SIG-M5 (cell line): Measurements from ENCODE around the gene FURIN.
"Not testable (repeated sequence)": the region's sequence is repeated elsewhere in the genome, so short reads cannot be mapped to it uniquely, and the experiment has no call there.

Experiments
- DNase-seq: peaks from one replicate; lab custom pipeline; 2025; lab: John Stamatoyannopoulos, UW

FURIN gene

DNA sequence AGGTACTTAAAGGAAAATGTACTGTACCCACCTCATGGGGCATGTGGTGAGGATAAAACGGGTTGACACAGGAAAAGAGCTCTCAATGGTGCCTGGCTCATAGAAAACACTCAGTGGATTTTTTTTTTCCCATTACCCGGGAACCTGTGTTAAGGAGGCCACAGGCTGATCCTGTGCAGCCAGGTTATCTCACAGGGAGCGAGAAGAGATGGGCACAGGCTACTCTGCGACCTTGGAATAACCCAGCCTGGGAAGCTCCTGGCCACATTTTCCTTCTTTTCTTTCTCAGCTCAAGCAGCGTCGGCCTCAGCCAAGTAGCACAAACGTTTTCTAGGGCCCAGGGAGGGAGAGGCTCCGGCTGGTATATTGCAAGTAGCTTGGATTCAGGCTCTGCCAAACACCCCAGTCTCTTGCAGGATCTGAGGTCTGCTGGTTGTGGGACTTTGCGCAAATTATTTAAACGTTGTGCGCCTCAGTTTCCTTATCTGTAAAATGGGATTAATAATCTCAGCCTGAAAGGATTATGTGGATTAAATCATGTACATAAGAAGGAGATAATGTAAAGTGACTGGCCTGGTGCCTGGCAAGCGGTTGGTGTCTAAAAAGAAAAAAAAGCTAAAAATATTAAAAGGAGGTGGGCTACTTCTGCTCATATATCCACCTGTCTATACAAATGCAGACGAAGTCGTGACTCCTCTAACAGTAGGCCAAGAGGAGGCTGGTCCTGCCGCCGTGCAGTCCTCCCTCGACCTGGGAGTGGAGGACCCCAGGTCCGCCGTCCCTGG lies 2.2 kb downstream of the FURIN start:
- no peak for DNase-seq

DNA sequence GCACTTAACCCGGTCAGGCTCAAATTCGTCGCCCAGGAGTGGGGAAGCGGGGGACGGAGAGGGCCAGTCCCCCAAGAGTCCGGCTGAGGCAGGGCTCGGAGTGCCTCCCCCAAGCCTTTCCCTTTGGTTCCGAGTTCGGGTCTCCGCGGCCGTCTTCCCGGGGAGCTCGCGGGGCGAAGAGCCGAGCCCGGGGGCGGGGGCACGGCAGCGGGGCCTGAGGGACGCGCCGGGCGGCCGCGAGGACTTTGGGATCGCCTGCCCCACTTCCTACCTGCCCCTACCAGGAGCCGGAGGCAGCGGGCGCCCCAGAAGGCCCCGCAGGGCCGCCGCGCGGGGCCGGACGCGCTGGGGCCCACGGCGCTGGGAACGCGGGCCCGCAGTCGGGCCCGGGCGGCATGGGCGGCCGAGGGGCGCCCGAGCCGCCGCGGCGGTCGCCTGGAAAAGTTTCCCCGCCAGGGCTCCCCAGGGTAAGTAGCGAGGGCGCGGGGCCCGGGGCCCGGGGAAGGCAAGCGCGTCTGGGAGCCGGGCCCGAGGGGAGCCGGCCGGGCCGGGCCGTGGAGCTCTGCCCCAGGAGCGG lies 2.8 kb downstream of the FURIN start:
- DNase-seq, result no peak

DNA sequence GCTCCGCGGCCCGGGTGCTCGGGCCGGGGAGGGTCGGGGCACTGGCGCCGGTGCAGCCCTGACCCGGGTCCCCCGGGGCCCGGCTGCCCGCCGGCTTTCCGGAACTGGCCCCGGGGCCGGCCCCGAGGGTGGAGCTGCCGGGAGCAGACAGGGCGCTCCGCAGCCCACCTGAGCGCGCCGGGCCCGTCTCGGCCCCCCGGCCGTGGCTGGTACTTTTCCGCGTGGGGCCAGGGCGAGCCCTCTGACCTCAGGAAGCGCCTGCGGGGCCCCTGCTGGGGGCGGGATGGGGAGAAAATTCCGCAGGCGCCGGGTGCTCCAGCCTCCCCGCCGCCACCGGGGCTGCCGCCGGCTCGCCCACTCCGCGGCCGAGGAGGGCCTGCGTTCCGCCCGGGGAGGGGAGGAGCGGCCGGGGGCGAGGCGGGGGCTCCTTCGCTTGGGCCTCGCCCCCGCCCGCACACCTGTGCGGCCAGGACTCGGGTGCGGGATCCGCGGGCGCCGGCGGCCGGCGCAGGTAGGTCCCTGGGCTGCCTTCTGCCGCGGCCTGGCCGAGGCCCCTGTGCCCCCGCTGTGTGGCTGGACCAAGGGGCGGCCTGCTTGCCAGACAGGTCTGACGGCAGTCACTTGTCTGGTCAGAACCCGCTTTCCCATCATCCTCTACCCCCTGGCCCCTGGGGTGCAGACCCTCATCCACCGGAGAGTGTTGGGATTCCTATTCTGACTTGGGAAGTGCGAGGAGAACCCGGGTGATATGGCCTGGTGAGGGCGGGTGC lies 3.5 kb downstream of the FURIN start:
- DNase-seq, result no peak

DNA sequence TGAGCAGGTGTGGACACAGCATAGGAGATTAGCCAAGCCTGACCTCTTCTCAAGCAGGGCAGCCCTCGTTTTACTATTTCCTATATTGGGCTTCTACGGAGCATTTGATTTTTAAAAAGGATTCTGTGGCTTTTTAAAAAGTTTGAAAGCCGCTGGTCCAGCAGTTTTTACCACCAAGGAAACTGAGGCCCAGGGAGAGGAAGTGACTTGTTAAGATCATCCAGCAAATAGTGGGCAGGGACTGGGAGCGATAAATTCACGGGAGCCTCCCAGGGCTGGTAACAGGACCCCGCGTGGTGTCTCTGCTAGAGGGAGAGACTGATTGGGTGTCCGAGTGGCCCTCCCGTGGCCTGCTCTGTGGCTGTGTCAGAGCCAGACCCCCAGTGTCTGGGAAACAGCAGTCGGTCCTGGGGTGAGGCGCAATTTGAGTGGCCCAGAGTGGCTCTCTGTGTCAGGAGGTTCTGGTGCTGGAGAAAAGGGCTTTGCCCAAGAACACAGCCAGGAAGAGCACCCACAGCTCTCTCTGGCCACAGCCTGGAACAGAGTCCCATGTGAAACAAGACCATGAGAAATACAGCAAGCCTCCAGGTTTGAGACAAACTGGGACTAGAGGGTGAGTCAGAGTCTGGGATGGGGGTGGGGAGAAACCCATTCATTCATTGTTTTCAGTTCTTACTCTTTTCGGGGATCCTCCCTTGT lies 4.2 kb downstream of the FURIN start:
- DNase-seq, result no peak

DNA sequence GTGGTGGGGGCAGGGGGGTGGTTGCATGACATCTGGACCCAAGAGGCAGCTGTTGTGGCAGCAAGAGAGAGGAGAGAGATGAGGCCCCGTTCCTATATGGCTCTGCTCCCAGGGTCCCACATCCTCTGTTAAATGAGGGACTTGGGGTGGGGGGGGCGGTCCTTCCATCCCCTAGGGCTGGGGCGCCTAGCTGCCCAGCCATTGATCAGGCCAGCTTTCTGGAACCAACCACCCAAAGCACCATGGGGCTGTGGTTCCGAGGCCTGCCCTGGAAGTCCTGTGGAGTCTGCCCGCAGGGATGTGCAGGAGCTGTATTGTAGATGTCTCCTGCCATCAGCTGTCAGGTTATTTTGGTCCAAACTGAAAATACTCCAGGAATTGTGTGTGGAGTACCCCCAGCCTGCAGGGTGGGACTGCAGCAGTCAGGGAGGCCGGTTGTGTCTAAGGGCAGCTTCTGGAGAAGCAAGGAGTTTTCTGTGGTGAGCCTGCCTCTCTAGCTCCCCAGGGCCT lies 5.2 kb downstream of the FURIN start:
- no peak for DNase-seq

DNA sequence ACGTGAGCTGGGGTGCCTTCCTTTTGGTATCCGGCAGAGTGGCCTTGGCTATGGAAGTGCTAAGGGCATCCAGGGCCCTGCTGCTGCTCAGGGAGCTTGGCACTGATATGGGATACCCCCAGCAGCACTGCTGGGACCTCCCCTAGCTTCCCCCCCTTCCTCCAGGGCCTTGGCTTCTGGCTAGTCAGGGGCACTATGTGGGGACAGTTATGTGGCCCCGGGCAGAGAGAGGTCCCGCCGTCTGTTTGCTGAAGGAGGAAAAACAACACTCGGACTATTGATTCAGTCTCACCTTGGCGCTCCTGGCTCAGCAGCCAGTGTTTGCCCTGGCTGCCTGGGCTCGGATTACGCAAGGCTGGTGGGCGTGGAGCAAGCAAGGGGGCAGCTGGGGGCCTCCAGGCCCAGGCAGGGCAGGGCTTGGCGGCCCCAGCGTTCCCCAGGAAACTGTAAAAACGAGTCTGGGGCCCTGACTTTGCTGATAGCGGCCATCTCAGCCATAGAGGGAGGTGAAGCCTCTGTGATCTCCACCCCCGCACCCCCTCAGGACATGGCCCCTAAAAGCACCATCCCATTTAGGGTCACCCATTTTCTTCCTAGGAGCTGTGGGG lies 5.7 kb downstream of the FURIN start:
- DNase-seq, result no peak

DNA sequence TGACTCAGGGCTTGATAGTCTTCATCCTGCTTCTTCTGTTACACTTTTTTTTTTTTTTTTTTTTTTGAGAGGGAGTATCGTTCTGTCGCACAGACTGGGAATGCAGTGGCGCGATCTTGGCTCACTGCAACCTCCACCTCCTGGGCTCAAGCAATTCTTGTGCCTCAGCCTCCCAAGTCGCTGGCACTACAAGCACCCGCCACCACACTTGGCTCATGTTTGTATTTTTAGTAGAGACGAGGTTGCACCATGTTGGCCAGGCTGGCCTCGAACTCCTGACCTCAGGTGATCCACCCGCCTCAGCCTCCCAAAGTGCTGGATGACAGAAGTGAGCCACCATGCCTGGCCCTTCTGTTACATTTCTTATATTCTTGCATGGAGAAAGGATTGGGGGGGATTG lies 6.6 kb downstream of the FURIN start:
- DNase-seq, result not testable (repeated sequence)

DNA sequence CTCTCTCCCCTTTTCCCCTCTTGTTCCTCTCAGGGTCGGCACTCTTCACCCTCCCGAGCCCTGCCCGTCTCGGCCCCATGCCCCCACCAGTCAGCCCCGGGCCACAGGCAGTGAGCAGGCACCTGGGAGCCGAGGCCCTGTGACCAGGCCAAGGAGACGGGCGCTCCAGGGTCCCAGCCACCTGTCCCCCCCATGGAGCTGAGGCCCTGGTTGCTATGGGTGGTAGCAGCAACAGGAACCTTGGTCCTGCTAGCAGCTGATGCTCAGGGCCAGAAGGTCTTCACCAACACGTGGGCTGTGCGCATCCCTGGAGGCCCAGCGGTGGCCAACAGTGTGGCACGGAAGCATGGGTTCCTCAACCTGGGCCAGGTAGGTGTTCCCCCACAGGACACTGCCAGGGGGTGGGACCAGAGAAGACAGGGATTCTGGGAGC lies 7.2 kb downstream of the FURIN start:
- DNase-seq, result no peak

DNA sequence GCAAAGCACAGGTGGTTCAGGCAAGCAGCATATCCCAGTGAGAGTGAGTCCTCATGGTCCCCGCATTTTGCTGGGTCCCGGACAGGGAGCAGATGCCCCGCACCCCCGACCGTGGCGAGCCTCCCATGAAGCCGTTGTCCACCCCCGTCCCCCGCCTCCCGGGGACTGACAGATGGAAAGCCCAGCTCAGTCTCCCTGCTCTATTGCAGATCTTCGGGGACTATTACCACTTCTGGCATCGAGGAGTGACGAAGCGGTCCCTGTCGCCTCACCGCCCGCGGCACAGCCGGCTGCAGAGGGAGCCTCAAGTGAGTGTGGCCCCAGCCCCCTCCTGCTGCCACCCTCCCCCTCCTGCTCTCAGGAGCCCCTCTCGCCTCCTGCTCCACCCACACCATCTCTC lies 7.7 kb downstream of the FURIN start:
- DNase-seq, result no peak

DNA sequence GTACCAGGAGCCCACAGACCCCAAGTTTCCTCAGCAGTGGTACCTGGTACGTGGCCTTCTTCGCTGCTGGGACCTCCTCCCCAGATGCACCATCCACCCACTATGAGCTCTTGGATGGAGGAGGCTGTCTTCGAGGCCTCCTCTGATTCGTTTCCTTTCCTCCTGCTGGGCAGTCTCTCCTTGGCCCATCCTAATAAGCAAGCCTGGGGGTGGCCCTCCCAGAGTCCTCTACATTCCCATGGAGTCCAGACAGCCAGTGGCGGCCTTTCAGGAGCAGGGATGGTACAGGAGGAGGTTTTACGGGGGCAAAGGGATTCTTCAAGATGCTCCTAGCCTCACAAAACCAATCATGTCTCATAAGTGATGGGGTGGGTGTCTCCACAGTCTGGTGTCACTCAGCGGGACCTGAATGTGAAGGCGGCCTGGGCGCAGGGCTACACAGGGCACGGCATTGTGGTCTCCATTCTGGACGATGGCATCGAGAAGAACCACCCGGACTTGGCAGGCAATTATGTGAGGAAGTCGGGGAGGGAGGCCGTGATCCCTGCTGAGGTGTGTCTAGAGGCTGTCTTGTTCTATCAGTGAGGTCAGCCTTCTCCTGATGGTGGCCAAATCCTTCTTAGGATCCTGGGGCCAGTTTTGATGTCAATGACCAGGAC lies 8.3 kb downstream of the FURIN start:
- DNase-seq, result no peak

DNA sequence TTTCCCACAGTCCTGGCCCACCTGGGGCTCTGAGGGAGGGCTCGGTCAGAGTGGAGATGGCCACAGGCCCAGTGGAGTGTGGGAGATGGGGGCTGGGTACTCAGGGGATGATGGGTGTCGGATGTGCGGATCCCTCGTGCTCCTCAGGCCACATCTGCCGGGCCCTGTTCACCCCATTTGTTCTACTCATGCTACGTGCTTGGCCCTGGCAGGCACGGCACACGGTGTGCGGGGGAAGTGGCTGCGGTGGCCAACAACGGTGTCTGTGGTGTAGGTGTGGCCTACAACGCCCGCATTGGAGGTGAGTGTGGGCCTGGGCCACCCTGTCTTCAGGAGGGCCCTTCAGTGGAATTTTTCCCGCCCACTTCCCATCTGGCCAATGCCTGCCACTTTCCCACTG lies 8.9 kb downstream of the FURIN start:
- DNase-seq, result no peak

DNA sequence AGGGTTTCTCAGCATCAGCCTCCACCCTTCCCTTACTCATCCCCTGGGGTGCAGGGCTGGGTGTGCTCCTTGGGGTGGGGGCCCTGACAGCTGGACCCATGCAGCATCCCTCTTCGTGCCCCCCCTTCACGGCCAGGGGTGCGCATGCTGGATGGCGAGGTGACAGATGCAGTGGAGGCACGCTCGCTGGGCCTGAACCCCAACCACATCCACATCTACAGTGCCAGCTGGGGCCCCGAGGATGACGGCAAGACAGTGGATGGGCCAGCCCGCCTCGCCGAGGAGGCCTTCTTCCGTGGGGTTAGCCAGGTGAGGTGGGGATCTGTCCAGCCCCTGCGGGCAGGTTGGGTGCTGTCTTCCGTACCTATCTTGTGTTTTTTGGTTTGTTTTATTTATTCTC lies 9.6 kb downstream of the FURIN start:
- DNase-seq, result no peak

DNA sequence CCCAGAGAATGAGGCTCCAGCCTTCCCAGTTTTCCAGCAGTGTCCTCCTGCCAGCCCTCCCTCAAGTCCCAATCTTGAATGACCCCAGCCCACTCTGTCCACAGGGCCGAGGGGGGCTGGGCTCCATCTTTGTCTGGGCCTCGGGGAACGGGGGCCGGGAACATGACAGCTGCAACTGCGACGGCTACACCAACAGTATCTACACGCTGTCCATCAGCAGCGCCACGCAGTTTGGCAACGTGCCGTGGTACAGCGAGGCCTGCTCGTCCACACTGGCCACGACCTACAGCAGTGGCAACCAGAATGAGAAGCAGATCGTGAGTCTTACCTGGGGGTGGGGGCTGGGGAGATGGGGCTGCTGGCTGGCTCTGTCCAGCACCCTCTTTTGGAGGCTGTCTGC lies 10.3 kb downstream of the FURIN start:
- no peak for DNase-seq

DNA sequence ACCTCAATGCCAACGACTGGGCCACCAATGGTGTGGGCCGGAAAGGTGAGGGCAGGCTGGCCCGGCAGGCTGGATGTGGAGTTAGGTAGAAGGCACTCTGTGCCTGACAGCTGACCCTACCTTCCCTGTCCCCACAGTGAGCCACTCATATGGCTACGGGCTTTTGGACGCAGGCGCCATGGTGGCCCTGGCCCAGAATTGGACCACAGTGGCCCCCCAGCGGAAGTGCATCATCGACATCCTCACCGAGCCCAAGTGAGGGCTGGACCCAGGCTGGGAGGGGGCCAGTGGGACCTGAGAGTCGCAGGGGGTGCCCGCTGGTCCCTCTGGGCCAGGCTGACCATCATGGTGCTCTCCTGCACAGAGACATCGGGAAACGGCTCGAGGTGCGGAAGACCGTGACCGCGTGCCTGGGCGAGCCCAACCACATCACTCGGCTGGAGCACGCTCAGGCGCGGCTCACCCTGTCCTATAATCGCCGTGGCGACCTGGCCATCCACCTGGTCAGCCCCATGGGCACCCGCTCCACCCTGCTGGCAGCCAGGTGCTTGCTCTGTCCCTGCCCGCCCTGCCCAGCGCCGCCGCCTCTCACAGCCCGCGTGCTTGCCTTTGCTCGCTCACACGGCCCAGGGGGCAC lies 11.5 kb downstream of the FURIN start:
- DNase-seq, result no peak

DNA sequence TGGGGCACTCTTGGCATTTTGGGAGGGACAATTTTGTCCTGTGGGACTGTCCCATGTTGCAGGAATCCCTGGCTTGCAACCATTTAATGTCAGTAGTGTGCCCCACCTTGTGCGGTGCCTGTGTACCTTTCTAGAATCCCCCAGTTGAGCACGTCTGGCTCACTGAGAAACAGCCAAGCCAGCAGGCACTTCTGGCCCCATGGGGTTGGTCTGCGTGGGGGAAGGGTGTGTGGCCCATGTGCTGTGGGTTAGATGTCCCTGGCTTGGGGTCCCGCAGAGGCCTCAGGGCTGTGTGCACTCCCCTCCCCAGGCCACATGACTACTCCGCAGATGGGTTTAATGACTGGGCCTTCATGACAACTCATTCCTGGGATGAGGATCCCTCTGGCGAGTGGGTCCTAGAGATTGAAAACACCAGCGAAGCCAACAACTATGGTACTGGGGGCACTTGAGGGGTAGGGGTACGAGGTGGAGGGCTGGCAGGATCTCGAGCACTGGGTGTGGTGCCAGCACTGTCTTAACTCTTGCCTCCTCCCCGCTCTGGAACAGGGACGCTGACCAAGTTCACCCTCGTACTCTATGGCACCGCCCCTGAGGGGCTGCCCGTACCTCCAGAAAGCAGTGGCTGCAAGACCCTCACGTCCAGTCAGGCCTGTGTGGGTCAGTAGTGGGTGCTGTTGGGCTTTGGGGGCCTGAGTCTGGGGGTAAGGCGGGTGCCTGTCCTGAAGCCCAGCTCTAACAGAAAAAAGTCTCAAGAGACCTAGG lies 12.2 kb downstream of the FURIN start:
- DNase-seq, result no peak

DNA sequence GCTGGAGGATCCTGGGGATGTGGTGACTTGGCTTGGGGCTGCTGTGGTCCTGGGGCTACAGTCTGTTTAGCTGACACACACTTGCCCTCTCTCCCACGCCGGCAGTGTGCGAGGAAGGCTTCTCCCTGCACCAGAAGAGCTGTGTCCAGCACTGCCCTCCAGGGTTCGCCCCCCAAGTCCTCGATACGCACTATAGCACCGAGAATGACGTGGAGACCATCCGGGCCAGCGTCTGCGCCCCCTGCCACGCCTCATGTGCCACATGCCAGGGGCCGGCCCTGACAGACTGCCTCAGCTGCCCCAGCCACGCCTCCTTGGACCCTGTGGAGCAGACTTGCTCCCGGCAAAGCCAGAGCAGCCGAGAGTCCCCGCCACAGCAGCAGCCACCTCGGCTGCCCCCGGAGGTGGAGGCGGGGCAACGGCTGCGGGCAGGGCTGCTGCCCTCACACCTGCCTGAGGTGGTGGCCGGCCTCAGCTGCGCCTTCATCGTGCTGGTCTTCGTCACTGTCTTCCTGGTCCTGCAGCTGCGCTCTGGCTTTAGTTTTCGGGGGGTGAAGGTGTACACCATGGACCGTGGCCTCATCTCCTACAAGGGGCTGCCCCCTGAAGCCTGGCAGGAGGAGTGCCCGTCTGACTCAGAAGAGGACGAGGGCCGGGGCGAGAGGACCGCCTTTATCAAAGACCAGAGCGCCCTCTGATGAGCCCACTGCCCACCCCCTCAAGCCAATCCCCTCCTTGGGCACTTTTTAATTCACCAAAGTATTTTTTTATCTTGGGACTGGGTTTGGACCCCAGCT lies 13.0 kb downstream of the FURIN start:
- DNase-seq, result no peak

DNA sequence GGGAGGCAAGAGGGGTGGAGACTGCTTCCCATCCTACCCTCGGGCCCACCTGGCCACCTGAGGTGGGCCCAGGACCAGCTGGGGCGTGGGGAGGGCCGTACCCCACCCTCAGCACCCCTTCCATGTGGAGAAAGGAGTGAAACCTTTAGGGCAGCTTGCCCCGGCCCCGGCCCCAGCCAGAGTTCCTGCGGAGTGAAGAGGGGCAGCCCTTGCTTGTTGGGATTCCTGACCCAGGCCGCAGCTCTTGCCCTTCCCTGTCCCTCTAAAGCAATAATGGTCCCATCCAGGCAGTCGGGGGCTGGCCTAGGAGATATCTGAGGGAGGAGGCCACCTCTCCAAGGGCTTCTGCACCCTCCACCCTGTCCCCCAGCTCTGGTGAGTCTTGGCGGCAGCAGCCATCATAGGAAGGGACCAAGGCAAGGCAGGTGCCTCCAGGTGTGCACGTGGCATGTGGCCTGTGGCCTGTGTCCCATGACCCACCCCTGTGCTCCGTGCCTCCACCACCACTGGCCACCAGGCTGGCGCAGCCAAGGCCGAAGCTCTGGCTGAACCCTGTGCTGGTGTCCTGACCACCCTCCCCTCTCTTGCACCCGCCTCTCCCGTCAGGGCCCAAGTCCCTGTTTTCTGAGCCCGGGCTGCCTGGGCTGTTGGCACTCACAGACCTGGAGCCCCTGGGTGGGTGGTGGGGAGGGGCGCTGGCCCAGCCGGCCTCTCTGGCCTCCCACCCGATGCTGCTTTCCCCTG lies 13.8 kb downstream of the FURIN start:
- DNase-seq, result no peak

DNA sequence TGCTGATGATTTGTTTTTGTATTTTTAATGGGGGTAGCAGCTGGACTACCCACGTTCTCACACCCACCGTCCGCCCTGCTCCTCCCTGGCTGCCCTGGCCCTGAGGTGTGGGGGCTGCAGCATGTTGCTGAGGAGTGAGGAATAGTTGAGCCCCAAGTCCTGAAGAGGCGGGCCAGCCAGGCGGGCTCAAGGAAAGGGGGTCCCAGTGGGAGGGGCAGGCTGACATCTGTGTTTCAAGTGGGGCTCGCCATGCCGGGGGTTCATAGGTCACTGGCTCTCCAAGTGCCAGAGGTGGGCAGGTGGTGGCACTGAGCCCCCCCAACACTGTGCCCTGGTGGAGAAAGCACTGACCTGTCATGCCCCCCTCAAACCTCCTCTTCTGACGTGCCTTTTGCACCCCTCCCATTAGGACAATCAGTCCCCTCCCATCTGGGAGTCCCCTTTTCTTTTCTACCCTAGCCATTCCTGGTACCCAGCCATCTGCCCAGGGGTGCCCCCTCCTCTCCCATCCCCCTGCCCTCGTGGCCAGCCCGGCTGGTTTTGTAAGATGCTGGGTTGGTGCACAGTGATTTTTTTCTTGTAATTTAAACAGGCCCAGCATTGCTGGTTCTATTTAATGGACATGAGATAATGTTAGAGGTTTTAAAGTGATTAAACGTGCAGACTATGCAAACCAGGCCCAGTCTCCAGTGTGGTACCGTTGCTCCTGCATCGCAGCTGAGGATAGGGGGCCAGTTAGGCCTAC lies 14.6 kb downstream of the FURIN start:
- no peak for DNase-seq
